Right lobe of liver (tissue), 6 donors: Measurements from ENCODE around the gene FAM163B. TPM values are rescaled to one million over a fixed set of nuclear protein-coding genes. Genes with fewer than 3 reads are reported as not detected.

ENCODE experiments used
- ATAC-seq, 4 donors: fragments of 200-7000 bp; cut with Tn5 transposase; one replicate each; pipeline ENCODE4 v1.9.1; 2020; ENCODE audit warnings: mild to moderate bottlenecking in 4 of 4, moderate library complexity in 4 of 4
- DNase-seq, 3 donors: peaks; one replicate each; pipeline ENCODE4 v3.0.0-alpha.2; 2020
- H3K27ac ChIP-seq, 3 donors: fragments of 200-600 bp; one replicate each; pipeline ENCODE4 v1.8.0; 2022
- H3K27me3 ChIP-seq, 2 donors: fragments of 200-600 bp; one replicate each; pipeline ENCODE4 v1.8.0; 2022
- H3K36me3 ChIP-seq, 4 donors: fragments of 200-600 bp; sonication (generic) in 1 of 4; one replicate each; pipeline versions ENCODE4 v1.5.1 to v1.8.0; 2017 to 2022; ENCODE audit warnings: control low read depth in 1 of 4
- H3K4me1 ChIP-seq, 4 donors: fragments of 200-600 bp; sonication (generic) in 1 of 4; one replicate each; pipeline versions ENCODE4 v1.5.1 to v1.8.0; 2017 to 2022; ENCODE audit warnings: control low read depth in 1 of 4
- H3K4me3 ChIP-seq, 3 donors: fragments of 200-600 bp; one replicate each; pipeline ENCODE4 v1.8.0; 2022
- H3K9me3 ChIP-seq, 4 donors: fragments of 200-600 bp; sonication (generic) in 1 of 4; one replicate each; pipeline versions ENCODE4 v1.5.1 to v1.8.0; 2017 to 2022; ENCODE audit warnings: control low read depth in 1 of 4
- CTCF ChIP-seq, 4 donors: fragments of 200-600 bp in 3 of 4; fragments of 450-650 bp in 1 of 4; IDR thresholded peaks; one replicate each; pipeline versions ENCODE4 v1.5.1 to v1.8.0; 2016 to 2022; ENCODE audit warnings: antibody characterized with exemption in 4 of 4, mild to moderate bottlenecking in 2 of 4
- POLR2A ChIP-seq: fragments of 450-650 bp; IDR thresholded peaks from one replicate; pipeline ENCODE4 v1.6.1; 2017; ENCODE audit warnings: antibody characterized with exemption, mild to moderate bottlenecking
- WGBS: methylation state at CpG from one replicate; pipeline ENCODE4 v1.1.6; 2018; ENCODE audit warnings: low coverage, low lambda C conversion rate; ENCODE audit not compliant: insufficient coverage; ENCODE audit errors: missing lambda C conversion rate; 5-methylcytosine and 5-hydroxymethylcytosine counted together
- intact Hi-C, 2 donors: fragments of 100-400 bp; cut with DNase I; formaldehyde crosslinking; loops; one replicate each; pipeline versions ENCODE4 v1.11.2 to v1.14.1; 2022
- total RNA-seq, 6 experiments: library from RNA; depleted of rRNA in 2 of 6; stranded (reverse); fragments of >200 nt in 2 of 6; fragmentation: NEBNext Ultra II Directional in 3 of 6; extraction: Animal tissue kit (Norgen Biotek cat#: 25700) in 3 of 6; gene quantifications; one replicate each; pipeline versions ENCODE4 v1.1.0 to v1.2.4, GENCODE V29; 2016 to 2023
- donor health status: DM: no; HTN: yes; CAD: no.
- donor health status: DM: no; HTN: no; CAD: no.
- donor health status: DM: no; HTN: no; CAD: no.
- donor health status: DM: no; HTN: yes; CAD: no.
- donor health status: DM: no; HTN: yes; CAD: no.

Gene FAM163B
- total RNA-seq, 6 experiments from 2014 or later = 1.6 to 5.8 (median 3.0) TPM

DNA sequence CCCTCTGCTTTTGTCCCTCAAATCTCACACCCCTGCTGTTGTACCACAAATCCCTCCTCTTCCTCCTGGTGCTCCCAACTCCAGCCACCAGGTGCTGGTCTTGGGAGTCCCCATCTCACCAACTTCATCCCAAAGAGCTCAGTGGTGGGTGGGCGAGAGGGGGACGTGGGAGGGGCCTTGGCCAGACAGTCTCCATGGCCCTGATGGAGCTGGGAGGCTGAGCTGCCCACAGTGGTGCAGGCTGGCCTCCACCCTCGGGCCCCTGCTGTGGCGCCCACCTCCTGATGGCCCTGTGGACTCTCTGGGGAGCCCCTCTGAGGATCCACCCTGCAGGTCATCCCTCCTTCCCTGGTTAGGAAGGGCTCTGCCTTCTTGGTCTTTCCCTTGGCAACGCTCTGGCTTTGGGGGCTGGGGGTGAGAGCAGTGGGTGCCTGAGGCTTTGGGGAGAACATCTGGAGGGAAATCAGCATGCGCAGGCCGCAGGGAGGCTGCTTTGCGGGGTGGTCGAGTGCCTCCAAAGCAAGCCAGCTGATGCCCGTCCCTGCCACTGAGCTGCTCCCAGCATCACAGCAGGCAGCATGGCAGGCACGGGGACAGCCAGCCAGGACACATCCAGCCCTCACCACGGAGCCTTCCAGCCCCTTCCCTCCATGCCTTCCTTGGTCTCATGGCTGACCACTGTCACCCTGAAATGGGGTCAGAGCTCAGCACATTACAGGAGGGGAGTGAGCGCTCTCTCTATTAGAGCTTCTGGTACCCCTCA lies 7.6 kb upstream of the FAM163B start:
- ATAC-seq (no peak), DNase-seq (peak in 1 of 3 donors; percentile 45)
- TF ChIP-seq POLR2A = no peak
- TF ChIP-seq CTCF (IDR thresholded peaks at IDR 0.05) = no peak
- Histone ChIP-seq H3K36me3 (no peaks in the 10 kb centered on the region), H3K4me3 (no peak overlapping the region), H3K27me3 (no peaks in the 10 kb centered on the region), H3K4me1 (no peaks in the 10 kb centered on the region), H3K27ac (no peak overlapping the region), H3K9me3 (no peaks in the 10 kb centered on the region)
- intact Hi-C loops = no loop called here
- WGBS = 20% methylated on average over 1 of the region's 13 CpGs

- peak in 1 of 3 donors; percentile 52 for DNase-seq
- 58% methylated on average over 11 of the region's 13 CpGs for WGBS
These were observed 6.5 kb upstream of the FAM163B start for GRCh38 chr9:133615606-133616188.

GRCh38 chr9:133615186-133615585 lies 6.0 kb upstream of the FAM163B start:
- H3K27me3 ChIP-seq = no peaks in the 10 kb centered on the region
- DNase-seq = peak in 1 of 3 donors; percentile 41
- TF ChIP-seq POLR2A = no peak
- TF ChIP-seq CTCF (IDR thresholded peaks at IDR 0.05) = no peak
- 47% methylated on average over 5 of the region's 16 CpGs for WGBS
- no peaks in the 10 kb centered on the region for H3K9me3 ChIP-seq
- H3K27ac ChIP-seq = no peak overlapping the region
- intact Hi-C loops = no loop called here
- no peak overlapping the region for H3K4me3 ChIP-seq
- no peaks in the 10 kb centered on the region for H3K4me1 ChIP-seq
- H3K36me3 ChIP-seq = no peaks in the 10 kb centered on the region
- no peak for ATAC-seq

More at GRCh38 chr9:133615606-133616188, 6.5 kb upstream of the FAM163B start:
- no peak for ATAC-seq
- H3K4me3 ChIP-seq = no peak overlapping the region
- no peaks in the 10 kb centered on the region for H3K9me3 ChIP-seq
- no peak overlapping the region for H3K27ac ChIP-seq
- TF ChIP-seq CTCF (IDR thresholded peaks at IDR 0.05) (no peak), POLR2A (no peak)
- intact Hi-C loops = no loop called here
- no peaks in the 10 kb centered on the region for H3K27me3 ChIP-seq
- no peaks in the 10 kb centered on the region for H3K36me3 ChIP-seq
- no peaks in the 10 kb centered on the region for H3K4me1 ChIP-seq

GRCh38 chr9:133614678-133615077 lies 5.5 kb upstream of the FAM163B start:
- WGBS = 46% methylated on average over 2 of the region's 5 CpGs
- Histone ChIP-seq H3K9me3 (no peaks in the 10 kb centered on the region), H3K36me3 (no peaks in the 10 kb centered on the region), H3K27me3 (no peaks in the 10 kb centered on the region), H3K4me3 (no peak overlapping the region), H3K27ac (no peak overlapping the region), H3K4me1 (no peaks in the 10 kb centered on the region)
- intact Hi-C loops = no loop called here
- no peak for TF ChIP-seq POLR2A
- TF ChIP-seq CTCF (IDR thresholded peaks at IDR 0.05) = no peak
- no peak for ATAC-seq
- peak in 1 of 3 donors; percentile 18 for DNase-seq
